ENCODE measurements around the gene MT1H. TPM values are rescaled to one million over a fixed set of nuclear protein-coding genes. Genes with fewer than 3 reads are reported as not detected.
"Not testable (repeated sequence)": the region's sequence is repeated elsewhere in the genome, so short reads cannot be mapped to it uniquely, and the experiment has no call there.

The MT1H gene
- total RNA-seq, 1 donor from 2014 or later: not detected

GRCh38 chr16:56657555-56658326, 11.9 kb upstream of the MT1H start, which contains the start of gene MT1F:
Gene MT1F, plus strand, starts transcription at chr16:56657959. Its CDS starts 100 bp downstream, at chr16:56658059.
- ATAC-seq (peak; percentile 79), DNase-seq (ENCODE audit: low spot score) (peak; percentile 77)
- intact Hi-C loops (cut with DNase I): no loop called here

GRCh38 chr16:56658327-56658875, 11.2 kb upstream of the MT1H start:
- DNase-seq (ENCODE audit: low spot score) (no peak), ATAC-seq (no peak)
- intact Hi-C loops (cut with DNase I): no loop called here

GRCh38 chr16:56662357-56663354, 7.0 kb upstream of the MT1H start:
- intact Hi-C loops (cut with DNase I): no loop called here
- ATAC-seq (no peak), DNase-seq (ENCODE audit: low spot score) (no peak)

- DNase-seq (ENCODE audit: low spot score): no peak
- no peak for ATAC-seq
- intact Hi-C loops (cut with DNase I): no loop called here
Measured at GRCh38 chr16:56664506-56664905, 5.1 kb upstream of the MT1H start.

GRCh38 chr16:56665286-56666261, 4.0 kb upstream of the MT1H start:
- DNase-seq (ENCODE audit: low spot score); intact Hi-C loops (cut with DNase I); ATAC-seq: not testable (repeated sequence)

- ATAC-seq: peak; percentile 67
- DNase-seq (ENCODE audit: low spot score): no peak
- intact Hi-C loops (cut with DNase I): no loop called here
Measured at GRCh38 chr16:56667581-56668571, 1.7 kb upstream of the MT1H start, which contains the start of gene MT1G. Gene MT1G, minus strand, starts transcription at chr16:56668065. Its CDS starts 72 bp downstream, at chr16:56667993.

GRCh38 chr16:56669840-56670619, 416 bp downstream of the MT1H start:
- intact Hi-C loops (cut with DNase I): no loop called here

GRCh38 chr16:56670620-56670934, 963 bp downstream of the MT1H start:
- intact Hi-C loops (cut with DNase I): no loop called here
- ATAC-seq (no peak), DNase-seq (ENCODE audit: low spot score) (no peak)

More at GRCh38 chr16:56669840-56670619, 416 bp downstream of the MT1H start:
- DNase-seq (ENCODE audit: low spot score) (no peak), ATAC-seq (no peak)

GRCh38 chr16:56671691-56672090, 2.1 kb downstream of the MT1H start:
- DNase-seq (ENCODE audit: low spot score); intact Hi-C loops (cut with DNase I): not testable (repeated sequence)
- ATAC-seq: peak; percentile 48

- intact Hi-C loops (cut with DNase I): not testable (repeated sequence)
Measured at GRCh38 chr16:56672171-56672570, 2.6 kb downstream of the MT1H start.

GRCh38 chr16:56672761-56673536, 3.3 kb downstream of the MT1H start:
- DNase-seq (ENCODE audit: low spot score) (no peak), ATAC-seq (no peak)

More at GRCh38 chr16:56672171-56672570, 2.6 kb downstream of the MT1H start:
- DNase-seq (ENCODE audit: low spot score); ATAC-seq: not testable (repeated sequence)

GRCh38 chr16:56673921-56674320, 4.3 kb downstream of the MT1H start:
- ATAC-seq: peak; percentile 63
- intact Hi-C loops (cut with DNase I): no loop called here
- no peak for DNase-seq (ENCODE audit: low spot score)

More at GRCh38 chr16:56672761-56673536, 3.3 kb downstream of the MT1H start:
- intact Hi-C loops (cut with DNase I): no loop called here

GRCh38 chr16:56674570-56674969, 5.0 kb downstream of the MT1H start:
- DNase-seq (ENCODE audit: low spot score); intact Hi-C loops (cut with DNase I); ATAC-seq: not testable (repeated sequence)

GRCh38 chr16:56675685-56676210, 6.1 kb downstream of the MT1H start:
- intact Hi-C loops (cut with DNase I): no loop called here

GRCh38 chr16:56677474-56677873, 7.9 kb downstream of the MT1H start:
- DNase-seq (ENCODE audit: low spot score): no peak
- no peak for ATAC-seq
- intact Hi-C loops (cut with DNase I): no loop called here

More at GRCh38 chr16:56675685-56676210, 6.1 kb downstream of the MT1H start:
- no peak for DNase-seq (ENCODE audit: low spot score)
- no peak for ATAC-seq

Measured in sciatic nerve (tissue), 2 donors.